ENCODE results near the gene ST7. TPM values are rescaled to one million over a fixed set of nuclear protein-coding genes. Genes with fewer than 3 reads are reported as not detected.

Gene ST7
- polyA plus RNA-seq, 1 donor from 2014 or later: 76.8 TPM

- Histone ChIP-seq H2AFZ (ENCODE audit: low read depth, low read length) (no peak overlapping the region), H3K9me3 (ENCODE audit: low read length) (no peaks in the 10 kb centered on the region), H4K20me1 (ENCODE audit: insufficient read depth) (no peaks in the 10 kb centered on the region), H3K9me2 (ENCODE audit: insufficient read depth, low read length) (no peaks in the 10 kb centered on the region), H3K36me3 (ENCODE audit: insufficient read depth, low read length) (peaks cover 9% of the 10 kb centered on the region), H3F3A (ENCODE audit: insufficient read depth, low read length, poor library complexity, severe bottlenecking) (no peaks in the 10 kb centered on the region), H3K27me3 (ENCODE audit: insufficient read depth, low read depth, low read length) (no peaks in the 10 kb centered on the region), H3K79me2 (replicated peaks; ENCODE audit: insufficient read depth, low read length) (no peaks in the 10 kb centered on the region), H3K27ac (ENCODE audit: low read length) (no peak overlapping the region), H3K4me2 (ENCODE audit: low read length) (no peak overlapping the region), H3K4me3 (ENCODE audit: low read length) (no peak overlapping the region), H3K9ac (ENCODE audit: low read length) (no peak overlapping the region)
- TF ChIP-seq MXI1 (conservative IDR thresholded peaks at IDR 0.05; ENCODE audit: poor library complexity, severe bottlenecking) (no peak), EZH2 (IDR thresholded peaks at IDR 0.05; ENCODE audit: borderline replicate concordance, insufficient read depth, low read length, poor library complexity, severe bottlenecking) (no peak), EP300 (conservative IDR thresholded peaks at IDR 0.05; ENCODE audit: poor library complexity, severe bottlenecking) (no peak), POLR2AphosphoS5 (IDR thresholded peaks at IDR 0.05) (no peak), CTCF (IDR thresholded peaks at IDR 0.05; ENCODE audit: poor library complexity, severe bottlenecking) (no peak), RAD21 (conservative IDR thresholded peaks at IDR 0.05) (no peak), TAF1 (IDR thresholded peaks at IDR 0.05; ENCODE audit: low read depth) (no peak), REST (IDR thresholded peaks at IDR 0.05; ENCODE audit: borderline replicate concordance) (no peak), SMC3 (conservative IDR thresholded peaks at IDR 0.05; ENCODE audit: poor library complexity) (no peak)
Observed at GRCh38 chr7:117146059-117146458, 192.8 kb downstream of the ST7 start.

- H3K9me3 ChIP-seq (ENCODE audit: low read length): no peaks in the 10 kb centered on the region
- H3K4me3 ChIP-seq (ENCODE audit: low read length): no peak overlapping the region
- H3K9ac ChIP-seq (ENCODE audit: low read length): no peak overlapping the region
- no peak overlapping the region for H3K27ac ChIP-seq (ENCODE audit: low read length)
- H3F3A ChIP-seq (ENCODE audit: insufficient read depth, low read length, poor library complexity, severe bottlenecking): no peaks in the 10 kb centered on the region
- H3K27me3 ChIP-seq (ENCODE audit: insufficient read depth, low read depth, low read length): no peaks in the 10 kb centered on the region
- H2AFZ ChIP-seq (ENCODE audit: low read depth, low read length): no peak overlapping the region
- peaks cover 9% of the 10 kb centered on the region for H3K36me3 ChIP-seq (ENCODE audit: insufficient read depth, low read length)
- no peaks in the 10 kb centered on the region for H3K9me2 ChIP-seq (ENCODE audit: insufficient read depth, low read length)
- TF ChIP-seq TAF1 (IDR thresholded peaks at IDR 0.05; ENCODE audit: low read depth) (no peak), POLR2AphosphoS5 (IDR thresholded peaks at IDR 0.05) (no peak), RAD21 (conservative IDR thresholded peaks at IDR 0.05) (no peak), CTCF (IDR thresholded peaks at IDR 0.05; ENCODE audit: poor library complexity, severe bottlenecking) (no peak), SMC3 (conservative IDR thresholded peaks at IDR 0.05; ENCODE audit: poor library complexity) (no peak)
- H3K79me2 ChIP-seq (replicated peaks; ENCODE audit: insufficient read depth, low read length): no peaks in the 10 kb centered on the region
- H3K4me2 ChIP-seq (ENCODE audit: low read length): no peak overlapping the region
- H4K20me1 ChIP-seq (ENCODE audit: insufficient read depth): no peaks in the 10 kb centered on the region
Observed at GRCh38 chr7:117146511-117146910, 193.2 kb downstream of the ST7 start.
